Loucy (cell line): Measurements from ENCODE around the gene SNRPA1.

Experiments
- H2AFZ ChIP-seq: fragments of 200-600 bp; sonication (generic); 2 replicates; pipeline ENCODE4 v1.6.0; 2016; ENCODE audit warnings: antibody characterized with exemption, mild to moderate bottlenecking, low read length, moderate library complexity
- H3F3A ChIP-seq: fragments of 200-600 bp; 2 replicates; pipeline ENCODE4 v1.6.0; 2016; ENCODE audit warnings: antibody characterized with exemption, low read depth, mild to moderate bottlenecking
- H3K27me3 ChIP-seq: fragments of 200-600 bp; sonication (generic); 2 replicates; pipeline ENCODE4 v1.6.1; 2014; ENCODE audit warnings: low read length, mild to moderate bottlenecking; ENCODE audit not compliant: insufficient read depth, poor library complexity, severe bottlenecking
- H3K36me3 ChIP-seq: fragments of 200-600 bp; sonication (generic); 2 replicates; pipeline ENCODE4 v1.6.1; 2016; ENCODE audit warnings: low read length; ENCODE audit not compliant: insufficient read depth
- H3K4me1 ChIP-seq: fragments of 200-600 bp; sonication (generic); 2 replicates; pipeline ENCODE4 v1.5.1; 2014; ENCODE audit warnings: low read length, mild to moderate bottlenecking; ENCODE audit not compliant: insufficient read depth, poor library complexity, severe bottlenecking
- H3K4me2 ChIP-seq: fragments of 200-600 bp; sonication (generic); 2 replicates; pipeline ENCODE4 v1.6.0; 2014; ENCODE audit warnings: antibody characterized with exemption, low read length, low read depth, mild to moderate bottlenecking; ENCODE audit not compliant: poor library complexity, severe bottlenecking
- H3K4me3 ChIP-seq: fragments of 200-600 bp; sonication (generic); 2 replicates; pipeline ENCODE4 v1.5.1; 2014; ENCODE audit warnings: low read length, mild to moderate bottlenecking, mixed read lengths; ENCODE audit not compliant: poor library complexity, severe bottlenecking
- H3K79me2 ChIP-seq: fragments of 200-600 bp; sonication (generic); 2 replicates; pipeline ENCODE4 v1.6.1; 2014; ENCODE audit warnings: low read length; ENCODE audit not compliant: insufficient read depth
- H3K9ac ChIP-seq: fragments of 200-600 bp; sonication (generic); 2 replicates; pipeline ENCODE4 v1.6.0; 2014; ENCODE audit warnings: mild to moderate bottlenecking, low read depth, low read length, moderate library complexity; ENCODE audit not compliant: poor library complexity, severe bottlenecking
- H3K9me2 ChIP-seq: fragments of 200-600 bp; sonication (generic); replicated peaks from 2 replicates; pipeline ENCODE4 v1.6.1; 2016; ENCODE audit warnings: low read depth, low read length, mixed read lengths
- H3K9me3 ChIP-seq: fragments of 200-600 bp; sonication (generic); 2 replicates; pipeline ENCODE4 v1.6.1; 2014; ENCODE audit warnings: mild to moderate bottlenecking, antibody characterized with exemption, low read length, low read depth; ENCODE audit not compliant: insufficient read depth
- H4K20me1 ChIP-seq: fragments of 200-600 bp; sonication (generic); 2 replicates; pipeline ENCODE4 v1.6.0; 2014; ENCODE audit warnings: antibody characterized with exemption, low read length, mild to moderate bottlenecking; ENCODE audit not compliant: insufficient read depth, poor library complexity, severe bottlenecking
- CTCF ChIP-seq: fragments of 200-600 bp; sonication (generic); conservative IDR thresholded peaks from 2 replicates; pipeline ENCODE4 v1.5.1; 2014; ENCODE audit warnings: mild to moderate bottlenecking, antibody characterized with exemption, low read length
- EZH2phosphoT487 ChIP-seq: fragments of 200-600 bp; IDR thresholded peaks from 2 replicates; pipeline ENCODE4 v1.6.1; 2018; ENCODE audit warnings: antibody characterized with exemption, mild to moderate bottlenecking, moderate library complexity, borderline replicate concordance

Gene SNRPA1

GRCh38 chr15:101269479-101270223 is 25.4 kb downstream of the SNRPA1 start:
- H2AFZ ChIP-seq: no peak overlapping the region
- H3K4me3 ChIP-seq: no peak overlapping the region
- peaks cover 43% of the 10 kb centered on the region; the same call in 1 of the 2 replicates for H3K36me3 ChIP-seq
- H4K20me1 ChIP-seq: no peaks in the 10 kb centered on the region
- H3K79me2 ChIP-seq: no peaks in the 10 kb centered on the region
- TF ChIP-seq CTCF: peak; percentile 48
- TF ChIP-seq EZH2phosphoT487: no peak
- H3K9me2 ChIP-seq: no peaks in the 10 kb centered on the region
- peaks cover 4% of the 10 kb centered on the region for H3K4me1 ChIP-seq
- no peak overlapping the region for H3K4me2 ChIP-seq
- no peaks in the 10 kb centered on the region for H3K9me3 ChIP-seq
- no peak overlapping the region for H3K9ac ChIP-seq
- no peaks in the 10 kb centered on the region for H3F3A ChIP-seq
- no peaks in the 10 kb centered on the region for H3K27me3 ChIP-seq

- Histone ChIP-seq H3F3A (no peaks in the 10 kb centered on the region), H3K9me2 (no peaks in the 10 kb centered on the region), H3K27me3 (no peaks in the 10 kb centered on the region), H3K9ac (no peak overlapping the region), H3K4me3 (no peak overlapping the region), H3K36me3 (peaks cover 21% of the 10 kb centered on the region; the same call in 1 of the 2 replicates), H2AFZ (no peak overlapping the region), H3K4me2 (no peak overlapping the region), H4K20me1 (no peaks in the 10 kb centered on the region), H3K4me1 (peaks cover 10% of the 10 kb centered on the region), H3K79me2 (no peaks in the 10 kb centered on the region), H3K9me3 (no peaks in the 10 kb centered on the region)
- TF ChIP-seq EZH2phosphoT487 (no peak), CTCF (no peak)
Measured at GRCh38 chr15:101267320-101268104, 27.5 kb downstream of the SNRPA1 start.

- no peak overlapping the region for H3K4me3 ChIP-seq
- H3K9me2 ChIP-seq: no peaks in the 10 kb centered on the region
- no peak overlapping the region for H3K4me2 ChIP-seq
- no peak for TF ChIP-seq CTCF
- no peak for TF ChIP-seq EZH2phosphoT487
- no peak overlapping the region for H2AFZ ChIP-seq
- H3K9ac ChIP-seq: no peak overlapping the region
- no peaks in the 10 kb centered on the region for H3F3A ChIP-seq
- no peaks in the 10 kb centered on the region for H3K79me2 ChIP-seq
- H3K36me3 ChIP-seq: peaks cover 14% of the 10 kb centered on the region; the same call in 1 of the 2 replicates
- H3K9me3 ChIP-seq: no peaks in the 10 kb centered on the region
- no peaks in the 10 kb centered on the region for H4K20me1 ChIP-seq
- H3K27me3 ChIP-seq: no peaks in the 10 kb centered on the region
- H3K4me1 ChIP-seq: peaks cover 10% of the 10 kb centered on the region
Measured at GRCh38 chr15:101266787-101267186, 28.3 kb downstream of the SNRPA1 start.
